Measurements from ENCODE around the gene GPR141. TPM values are rescaled to one million over a fixed set of nuclear protein-coding genes. Genes with fewer than 3 reads are reported as not detected.

The GPR141 gene
- total RNA-seq, 1 experiment from 2014 or later, result not detected

- intact Hi-C loops (cut with micrococcal nuclease), result no loop called here
- no peak for TF ChIP-seq CEBPB (IDR thresholded peaks at IDR 0.05; ENCODE audit: low read depth)
- TF ChIP-seq MAX (IDR thresholded peaks at IDR 0.05), result no peak
- no peak for TF ChIP-seq YY1 (IDR thresholded peaks at IDR 0.05; ENCODE audit: extremely low read depth, insufficient replicate concordance, low read depth, low read length)
- TF ChIP-seq SIN3A (IDR thresholded peaks at IDR 0.05; ENCODE audit: low read depth), result no peak
- no peak for TF ChIP-seq JUND (IDR thresholded peaks at IDR 0.05)
- TF ChIP-seq REST (IDR thresholded peaks at IDR 0.05; ENCODE audit: low read depth), result no peak
- no peak for TF ChIP-seq CTCF (IDR thresholded peaks at IDR 0.05 in 2 of 3, conservative IDR thresholded peaks at IDR 0.05 in 1 of 3; ENCODE audit: borderline replicate concordance in 1 of 3, insufficient read depth in 1 of 3, low read depth in 2 of 3, low read length in 2 of 3)
- no peak for TF ChIP-seq SP1 (IDR thresholded peaks at IDR 0.05; ENCODE audit: low read depth)
- no peak for TF ChIP-seq FOSL1 (IDR thresholded peaks at IDR 0.05; ENCODE audit: low read depth)
- TF ChIP-seq RAD21 (IDR thresholded peaks at IDR 0.05; ENCODE audit: low read depth), result no peak
- TF ChIP-seq EGR1 (IDR thresholded peaks at IDR 0.05; ENCODE audit: low read depth), result no peak
- no peak for TF ChIP-seq EZH2phosphoT487 (IDR thresholded peaks at IDR 0.05; ENCODE audit: borderline replicate concordance)
- TF ChIP-seq POLR2A (IDR thresholded peaks at IDR 0.05; ENCODE audit: borderline replicate concordance, extremely low read depth, insufficient read depth, insufficient read length), result no peak
- TF ChIP-seq ZFX (IDR thresholded peaks at IDR 0.05), result no peak
- TF ChIP-seq SRF (IDR thresholded peaks at IDR 0.05; ENCODE audit: low read depth), result no peak
- Histone ChIP-seq H3K27ac (ENCODE audit: low read depth, low read length) (no peak overlapping the region), H3K9me3 (ENCODE audit: control insufficient read depth in 1 of 2, insufficient read depth in 1 of 2, low read depth in 1 of 2, low read length in 2 of 2) (no peaks in the 10 kb centered on the region), H3K36me3 (ENCODE audit: control insufficient read depth in 1 of 2, insufficient read depth in 2 of 2, low read length in 2 of 2) (no peaks in the 10 kb centered on the region), H3K4me1 (ENCODE audit: control insufficient read depth in 1 of 2, insufficient read depth in 2 of 2, low read length in 2 of 2) (no peaks in the 10 kb centered on the region), H3K4me2 (ENCODE audit: low read length) (no peak overlapping the region), H3K4me3 (replicated peaks in 1 of 2; ENCODE audit: low read depth in 1 of 2, low read length in 2 of 2) (no peak overlapping the region), H3K79me2 (ENCODE audit: insufficient read depth, low read length) (no peaks in the 10 kb centered on the region), H3K9ac (ENCODE audit: low read length) (no peak overlapping the region), H3K27me3 (ENCODE audit: insufficient read depth, low read length) (no peaks in the 10 kb centered on the region), H4K20me1 (ENCODE audit: insufficient read depth) (no peaks in the 10 kb centered on the region; the same call in 1 of the 2 replicates), H2AFZ (ENCODE audit: low read depth, low read length, poor library complexity, severe bottlenecking) (no peak overlapping the region), H3K9me2 (ENCODE audit: insufficient read depth) (no peaks in the 10 kb centered on the region)
- DNase-seq (ENCODE audit: low read depth, low spot score), result no peak
- BruUV-seq (replicated peaks), result no TSS peak
- no peak for ATAC-seq
- ChIA-PET CTCF (no interaction called here), POLR2A (no interaction called here), RAD21 (ENCODE audit: low non-redundant PET in 1 of 2, low total read pairs in 2 of 2, uncharacterized antibody in 2 of 2, unreplicated experiment in 2 of 2) (no interaction called here)
Observed at GRCh38 chr7:37740398-37740797, 56.8 kb downstream of the GPR141 start.
